ENCODE measurements around the gene DGCR2.
"Not testable (repeated sequence)": the region's sequence is repeated elsewhere in the genome, so short reads cannot be mapped to it uniquely, and the experiment has no call there.

Gene DGCR2

GRCh38 chr22:18988958-18989357 is 133.3 kb downstream of the DGCR2 start:
- H3K9ac ChIP-seq (ENCODE audit: low read length in 5 of 5), result no peak overlapping the region
- no peaks in the 10 kb centered on the region for H3K36me3 ChIP-seq (ENCODE audit: control insufficient read depth in 5 of 5, insufficient read depth in 5 of 5, low read length in 5 of 5)
- no peaks in the 10 kb centered on the region for H3K9me3 ChIP-seq (ENCODE audit: control insufficient read depth in 5 of 5, low read length in 5 of 5)
- no peak overlapping the region for H3K4me3 ChIP-seq (ENCODE audit: low read depth in 1 of 5, low read length in 5 of 5)
- no peaks in the 10 kb centered on the region for H3K4me1 ChIP-seq (ENCODE audit: control insufficient read depth in 5 of 5, insufficient read depth in 5 of 5, low read length in 5 of 5)
- peaks cover 5 to 26% (median 12%) of the 10 kb centered on the region in 5 donors for H3K27me3 ChIP-seq (ENCODE audit: control insufficient read depth in 5 of 5, insufficient read depth in 4 of 5, low read length in 5 of 5)
- no peak overlapping the region for H3K27ac ChIP-seq (ENCODE audit: low read depth, low read length)

GRCh38 chr22:18987765-18988164 is 134.4 kb downstream of the DGCR2 start:
- H3K36me3 ChIP-seq (ENCODE audit: control insufficient read depth in 5 of 5, insufficient read depth in 5 of 5, low read length in 5 of 5), result no peaks in the 10 kb centered on the region
- H3K9me3 ChIP-seq (ENCODE audit: control insufficient read depth in 5 of 5, low read length in 5 of 5), result no peaks in the 10 kb centered on the region
- no peak overlapping the region for H3K27ac ChIP-seq (ENCODE audit: low read depth, low read length)
- H3K9ac ChIP-seq (ENCODE audit: low read length in 5 of 5), result no peak overlapping the region
- peaks cover 0 to 19% (median 7%) of the 10 kb centered on the region in 5 donors for H3K27me3 ChIP-seq (ENCODE audit: control insufficient read depth in 5 of 5, insufficient read depth in 4 of 5, low read length in 5 of 5)
- H3K4me1 ChIP-seq (ENCODE audit: control insufficient read depth in 5 of 5, insufficient read depth in 5 of 5, low read length in 5 of 5), result no peaks in the 10 kb centered on the region
- no peak overlapping the region for H3K4me3 ChIP-seq (ENCODE audit: low read depth in 1 of 5, low read length in 5 of 5)

GRCh38 chr22:18987114-18987513 is 135.1 kb downstream of the DGCR2 start:
- not testable (repeated sequence) for H3K27ac ChIP-seq (ENCODE audit: low read depth, low read length); H3K9ac ChIP-seq (ENCODE audit: low read length in 5 of 5); H3K4me1 ChIP-seq (ENCODE audit: control insufficient read depth in 5 of 5, insufficient read depth in 5 of 5, low read length in 5 of 5); H3K9me3 ChIP-seq (ENCODE audit: control insufficient read depth in 5 of 5, low read length in 5 of 5); H3K36me3 ChIP-seq (ENCODE audit: control insufficient read depth in 5 of 5, insufficient read depth in 5 of 5, low read length in 5 of 5); H3K4me3 ChIP-seq (ENCODE audit: low read depth in 1 of 5, low read length in 5 of 5)
- peaks cover 0 to 12% (median 3%) of the 10 kb centered on the region in 5 donors for H3K27me3 ChIP-seq (ENCODE audit: control insufficient read depth in 5 of 5, insufficient read depth in 4 of 5, low read length in 5 of 5)

All from subcutaneous abdominal adipose tissue (tissue), 5 donors.